Posterior vena cava (tissue), 2 donors: Measurements from ENCODE around the gene GOSR1. TPM values are rescaled to one million over a fixed set of nuclear protein-coding genes. Genes with fewer than 3 reads are reported as not detected.
"Not testable (repeated sequence)": the region's sequence is repeated elsewhere in the genome, so short reads cannot be mapped to it uniquely, and the experiment has no call there.

Experiments used
- DNase-seq: peaks from one replicate; pipeline ENCODE4 v3.0.0-alpha.2; 2020; ENCODE audit warnings: low spot score
- intact Hi-C, 2 donors: fragments of 100-400 bp; cut with DNase I; formaldehyde crosslinking; loops; one replicate each; pipeline versions ENCODE4 v1.14.1 to v1.14.2; 2022 to 2023
- total RNA-seq, 2 donors: library from RNA; stranded (reverse); fragmentation: NEBNext Ultra II Directional; extraction: Animal tissue kit (Norgen Biotek cat#: 25700); gene quantifications; one replicate each; pipeline ENCODE4 v1.2.1, GENCODE V29; 2021
- donor health status: DM: yes; HTN: yes; CAD: no.
- donor health status: DM: yes; HTN: yes; CAD: no.

Gene GOSR1
- total RNA-seq, 2 donors from 2014 or later, result 40.1 to 43.7 TPM

DNA sequence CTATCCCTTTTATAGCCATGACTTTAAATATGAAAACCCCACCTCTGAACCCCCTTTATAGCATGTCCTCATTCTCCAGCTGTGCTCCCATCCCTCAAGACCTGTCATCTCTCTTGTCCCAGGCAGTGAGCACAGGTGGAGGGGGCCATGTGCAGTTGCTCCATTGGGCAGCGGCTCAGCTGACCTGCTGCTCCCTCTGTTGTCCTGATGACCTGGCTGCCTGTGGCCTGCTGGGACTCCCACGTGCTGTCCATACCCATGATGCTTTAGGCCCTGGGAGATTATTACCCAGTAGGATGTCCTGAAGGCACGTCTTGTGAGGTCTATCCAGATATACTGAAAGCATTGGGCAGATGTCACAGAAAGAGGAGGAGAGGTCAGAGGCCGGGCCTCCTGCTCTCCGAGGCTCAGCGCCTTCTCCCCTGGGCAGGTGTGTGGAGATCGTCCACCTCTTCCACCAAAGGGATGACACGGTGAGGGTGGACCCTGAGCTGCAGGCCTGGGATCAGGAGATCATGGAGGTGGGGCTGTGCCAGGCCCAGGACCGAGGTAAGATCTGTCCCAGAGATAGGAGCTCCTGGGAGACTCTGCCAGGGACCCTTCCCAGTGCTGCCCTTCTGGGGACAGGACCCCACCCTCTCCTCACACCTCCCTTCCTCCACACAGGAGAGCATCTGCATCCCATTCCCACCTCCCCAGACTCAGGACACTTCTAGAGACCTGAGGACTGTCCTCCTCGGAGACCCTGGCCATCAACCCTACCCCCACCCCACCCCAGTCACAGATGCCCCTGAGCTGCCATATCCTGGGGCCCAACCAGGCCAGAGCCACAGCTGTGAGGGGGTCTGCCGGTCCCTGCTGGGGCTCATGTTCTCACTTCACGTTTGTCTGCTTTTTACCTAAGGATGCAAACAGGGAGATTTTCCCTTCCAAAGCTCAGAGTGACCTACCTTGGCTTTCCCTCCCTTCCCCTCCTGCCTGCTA, 58.0 kb downstream of the GOSR1 start:
- intact Hi-C loops, result no loop called here
- no peak for DNase-seq

DNA sequence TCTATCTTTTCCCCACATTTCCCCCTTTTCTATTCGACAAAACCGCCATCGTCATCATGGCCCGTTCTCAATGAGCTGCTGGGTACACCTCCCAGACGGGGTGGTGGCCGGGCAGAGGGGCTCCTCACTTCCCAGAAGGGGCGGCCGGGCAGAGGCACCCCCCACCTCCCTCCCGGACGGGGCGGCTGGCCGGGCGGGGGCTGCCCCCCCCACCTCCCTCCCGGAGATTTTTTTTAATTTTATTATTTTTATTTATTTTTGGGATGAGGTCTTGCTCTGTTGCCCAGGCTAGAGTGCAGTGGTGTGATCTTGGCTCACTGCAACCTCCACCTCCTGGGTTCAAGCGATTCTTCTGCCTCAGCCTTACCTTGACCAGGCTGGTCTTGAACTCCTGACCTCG, 59.6 kb downstream of the GOSR1 start:
- intact Hi-C loops, DNase-seq: not testable (repeated sequence)

DNA sequence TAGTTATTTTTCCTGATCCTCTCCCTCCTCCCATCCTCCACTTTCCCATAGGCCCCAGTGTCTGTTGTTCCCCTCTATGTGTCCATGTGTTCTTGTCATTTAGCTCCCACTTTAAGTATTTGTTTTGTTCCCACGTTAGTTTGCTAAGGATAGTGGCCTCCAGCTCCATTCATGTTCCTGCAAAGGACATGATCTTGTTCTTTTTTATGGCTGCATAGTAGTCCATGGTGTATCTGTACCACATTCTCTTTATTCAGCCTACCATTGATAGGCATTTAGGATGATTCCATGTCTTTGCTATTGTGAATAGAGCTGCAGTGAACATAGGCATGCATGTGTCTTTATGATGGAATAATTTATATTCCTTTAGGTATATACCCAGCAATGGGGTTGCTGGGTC, 60.5 kb downstream of the GOSR1 start:
- intact Hi-C loops, DNase-seq: not testable (repeated sequence)

DNA sequence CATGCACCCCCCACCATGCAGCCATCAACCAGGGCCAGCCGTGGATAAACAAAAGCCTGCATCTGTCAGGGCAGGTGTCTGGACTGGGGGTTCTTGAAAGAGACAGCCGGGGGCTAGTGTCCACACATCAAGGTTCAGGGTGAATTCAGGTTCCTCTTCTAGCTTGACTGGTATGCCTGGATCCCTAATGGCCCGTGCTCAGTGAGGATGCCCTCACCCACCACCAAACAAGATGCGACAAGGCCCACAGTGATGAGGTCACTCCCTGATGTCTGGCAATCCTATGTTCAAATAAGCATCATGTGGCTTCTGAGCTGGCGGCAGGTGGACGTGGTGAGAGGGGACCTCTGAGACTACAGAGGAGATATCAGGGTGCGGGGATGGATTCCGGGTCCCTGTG, 64.6 kb downstream of the GOSR1 start:
- intact Hi-C loops, result no loop called here
- DNase-seq, result no peak

DNA sequence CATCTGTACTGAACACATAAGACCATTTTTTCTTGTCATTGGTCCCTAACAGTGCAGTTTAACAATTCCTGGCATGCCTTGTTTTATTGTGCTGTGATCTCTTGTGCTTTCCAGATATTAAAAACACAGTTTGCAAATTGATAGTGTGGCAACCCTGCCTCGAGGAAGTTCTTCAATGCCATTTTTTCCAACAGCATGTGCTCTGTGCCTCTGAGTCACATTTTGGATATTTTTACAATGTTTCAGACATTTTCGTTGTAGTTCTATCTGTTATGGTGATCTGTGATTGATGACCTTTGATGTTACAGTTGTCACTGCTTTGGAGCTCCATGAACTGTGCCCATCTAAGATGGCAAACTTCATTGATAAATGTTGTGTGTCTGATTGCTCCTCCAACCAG, 66.2 kb downstream of the GOSR1 start:
- no peak for DNase-seq
- intact Hi-C loops, result no loop called here

DNA sequence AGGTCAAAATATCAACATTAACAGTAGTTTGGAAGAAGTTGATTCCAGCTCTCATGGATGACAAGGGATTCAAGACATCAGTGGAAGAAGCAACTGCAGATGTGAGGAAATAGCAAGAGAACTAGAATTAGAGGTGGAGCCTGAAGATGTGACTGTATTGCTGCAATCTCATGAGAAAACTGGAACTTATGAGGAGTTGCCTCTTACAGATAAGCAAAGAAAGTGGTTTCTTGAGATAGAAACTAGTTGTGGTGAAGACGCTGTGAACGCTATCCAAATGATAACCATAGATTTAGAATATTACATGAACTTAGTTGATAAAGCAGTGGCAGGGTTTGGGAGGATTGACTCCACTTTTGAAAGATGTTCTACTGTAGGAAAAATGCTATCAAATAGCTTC, 67.8 kb downstream of the GOSR1 start:
- intact Hi-C loops, result no loop called here
- DNase-seq, result no peak

DNA sequence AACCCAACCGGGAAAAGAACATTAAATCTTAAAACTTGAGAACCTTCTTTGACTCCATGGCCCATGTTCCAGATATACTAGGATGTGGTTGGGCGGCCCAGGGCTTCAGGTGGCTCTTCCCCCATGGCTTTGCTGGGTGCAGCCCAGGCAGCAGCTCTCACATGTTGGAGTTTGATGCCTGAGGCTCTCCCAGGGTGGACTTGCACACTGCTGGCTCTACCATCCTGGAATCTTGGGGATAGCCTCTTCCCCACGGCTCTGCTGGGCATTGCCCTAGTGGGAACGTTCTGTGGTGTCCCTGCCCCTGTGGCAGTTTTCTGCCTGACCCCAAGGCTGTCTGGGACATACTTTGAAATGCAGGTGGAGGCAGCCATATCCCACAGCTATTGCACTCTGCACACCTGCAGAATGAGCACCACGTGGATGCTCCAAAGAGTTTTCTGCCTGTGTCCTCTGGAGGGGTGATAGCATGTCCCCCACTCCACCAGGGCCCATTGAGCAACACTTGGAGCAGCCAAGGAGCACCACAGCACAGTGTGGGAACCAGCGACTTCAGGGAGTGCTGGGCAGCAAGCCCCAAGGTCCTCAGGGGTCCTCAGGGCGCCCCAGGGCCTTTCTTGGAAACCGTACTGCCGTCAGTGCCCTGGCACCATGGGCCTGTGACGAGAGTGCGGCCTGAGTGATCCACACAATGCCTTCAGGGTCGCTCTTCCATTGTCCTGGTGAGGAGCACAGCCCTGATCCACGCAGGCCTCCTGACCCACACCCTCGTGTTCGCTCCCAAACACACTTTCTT, 70.8 kb downstream of the GOSR1 start:
- DNase-seq, result no peak
- intact Hi-C loops, result no loop called here

DNA sequence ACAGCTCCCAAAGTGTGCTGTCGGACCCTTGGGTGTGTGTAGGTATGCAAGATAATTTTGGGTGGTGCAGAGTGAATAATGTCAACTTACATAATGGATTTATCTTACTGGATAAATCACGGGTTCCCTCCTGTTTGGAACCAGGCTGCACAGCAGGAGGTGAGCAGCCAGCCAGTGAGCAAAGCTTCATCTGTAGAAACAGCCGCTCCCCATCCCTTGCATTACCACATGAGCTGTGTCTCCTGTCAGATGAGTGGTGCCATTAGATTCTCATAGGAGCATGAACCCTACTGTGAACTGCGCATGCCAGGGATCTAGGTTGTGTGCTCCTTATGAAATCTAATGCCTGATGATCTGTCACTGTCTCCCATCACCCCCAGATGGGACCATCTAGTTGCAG, 72.0 kb downstream of the GOSR1 start:
- DNase-seq, intact Hi-C loops: not testable (repeated sequence)

DNA sequence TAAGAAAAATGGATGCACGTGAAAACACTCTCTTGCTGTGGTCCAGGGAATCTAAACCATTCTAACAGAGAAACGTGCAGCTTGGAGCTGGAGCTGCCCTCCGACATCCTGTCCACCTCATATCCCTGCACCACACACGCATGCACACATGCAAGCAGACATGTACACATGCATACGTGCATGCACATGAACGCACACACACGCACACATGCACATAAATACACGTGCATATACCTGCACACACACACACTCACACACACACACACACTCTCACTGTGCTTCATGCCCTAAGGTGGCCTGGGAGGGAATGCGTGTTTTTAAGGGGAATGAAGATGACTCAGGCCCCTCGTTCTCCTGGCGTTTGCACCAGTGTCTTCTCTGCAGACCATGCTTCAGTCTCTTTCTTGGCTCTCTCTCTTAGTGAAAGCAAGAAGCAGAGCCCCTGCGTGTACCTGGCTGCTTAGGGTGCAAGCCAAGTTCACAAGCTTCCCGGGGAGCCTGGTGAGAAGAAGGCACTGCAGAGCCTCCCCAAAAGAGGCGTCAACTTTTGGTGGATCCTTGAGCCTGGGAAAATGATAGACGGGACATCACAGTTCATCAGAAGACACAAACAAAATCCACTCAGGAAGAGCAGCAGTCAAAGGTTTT, 72.8 kb downstream of the GOSR1 start:
- no peak for DNase-seq
- intact Hi-C loops, result no loop called here

DNA sequence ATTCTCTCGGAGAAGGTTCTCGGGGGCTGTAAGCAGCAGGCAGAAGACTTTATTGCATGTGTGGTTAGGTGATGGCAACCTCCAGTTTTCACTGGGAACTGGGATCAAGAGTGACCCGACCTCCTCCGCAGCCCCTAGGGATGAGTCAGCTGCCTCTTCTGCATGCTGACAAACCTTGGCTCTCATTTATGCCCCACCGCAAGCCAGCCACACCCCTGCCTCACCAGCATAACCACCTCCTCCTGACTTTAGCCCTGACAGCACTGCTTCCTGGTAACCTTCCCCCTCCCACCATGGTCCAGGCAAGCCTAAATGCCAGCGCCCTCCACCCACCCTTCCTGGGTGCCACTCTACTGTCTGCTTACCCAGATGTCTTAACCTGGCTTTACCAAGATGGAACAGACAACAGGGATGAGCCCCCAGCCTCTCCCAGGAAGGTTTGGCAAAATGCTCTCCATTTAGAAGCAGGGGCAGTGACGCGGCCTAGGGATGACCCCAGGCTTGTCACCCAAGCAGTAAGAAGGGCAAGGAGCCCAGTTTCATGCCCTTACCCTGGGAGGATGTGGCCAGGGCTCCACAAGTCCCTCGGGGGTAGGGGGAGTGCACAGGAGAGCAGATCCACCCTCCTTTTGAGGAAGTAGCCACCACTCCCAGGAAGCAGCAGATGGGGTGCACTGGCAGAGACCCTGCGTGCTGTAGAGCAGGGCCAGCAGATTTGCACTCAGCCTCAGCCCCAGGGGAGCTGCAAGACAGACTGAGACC, 73.5 kb downstream of the GOSR1 start:
- intact Hi-C loops, result no loop called here
- DNase-seq, result no peak

DNA sequence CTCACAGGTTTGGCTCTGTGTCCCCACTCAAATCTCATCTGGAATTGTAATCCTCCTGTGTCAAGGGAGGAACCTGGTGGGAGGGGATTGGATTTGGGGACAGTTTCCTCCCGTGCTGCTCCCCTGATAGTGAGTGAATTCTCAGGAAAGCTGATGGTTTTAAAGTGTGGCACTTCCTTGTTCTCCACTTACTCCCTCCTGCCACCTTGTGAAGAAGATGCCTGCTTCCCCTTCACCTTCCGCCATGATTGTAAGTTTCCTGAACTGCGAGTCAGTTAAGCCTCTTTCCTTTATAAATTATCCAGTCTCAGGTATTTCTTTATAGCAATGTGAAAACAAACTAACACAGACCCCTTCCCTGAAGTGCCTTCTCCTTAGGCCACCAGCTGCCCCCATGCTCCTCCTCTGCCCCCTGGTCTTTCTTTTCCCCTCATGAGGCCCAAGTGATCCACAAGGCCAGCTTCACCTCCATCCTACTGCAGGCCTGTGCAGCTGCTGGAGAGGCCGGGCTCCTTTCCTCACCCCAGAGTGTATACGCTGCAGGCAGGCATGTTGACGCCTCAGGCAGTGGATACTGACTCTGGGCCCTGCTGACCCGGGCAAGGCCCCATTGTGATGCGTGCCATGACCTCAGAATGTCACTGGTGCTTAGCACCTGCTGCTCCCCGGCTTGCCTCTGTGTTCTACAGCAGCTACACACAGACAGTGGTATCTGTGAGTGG, 74.2 kb downstream of the GOSR1 start:
- DNase-seq, intact Hi-C loops: not testable (repeated sequence)

DNA sequence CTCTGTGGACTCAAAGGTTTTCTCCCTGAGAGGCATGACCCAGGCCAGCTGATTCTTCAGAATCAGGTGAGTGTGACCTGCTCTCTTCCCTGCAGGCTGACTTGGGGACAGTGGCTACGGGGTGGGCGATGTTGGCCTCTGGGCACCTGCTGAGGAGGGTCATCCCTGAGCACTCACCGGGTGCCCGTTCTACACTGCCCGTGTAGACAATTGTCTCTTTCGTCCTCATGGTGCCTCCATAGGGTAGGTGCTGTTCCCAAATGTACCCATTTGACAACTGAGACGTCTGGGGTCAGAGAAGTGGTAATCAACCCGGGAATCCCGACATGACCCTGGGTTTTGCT, 74.8 kb downstream of the GOSR1 start:
- intact Hi-C loops, result no loop called here
- no peak for DNase-seq

DNA sequence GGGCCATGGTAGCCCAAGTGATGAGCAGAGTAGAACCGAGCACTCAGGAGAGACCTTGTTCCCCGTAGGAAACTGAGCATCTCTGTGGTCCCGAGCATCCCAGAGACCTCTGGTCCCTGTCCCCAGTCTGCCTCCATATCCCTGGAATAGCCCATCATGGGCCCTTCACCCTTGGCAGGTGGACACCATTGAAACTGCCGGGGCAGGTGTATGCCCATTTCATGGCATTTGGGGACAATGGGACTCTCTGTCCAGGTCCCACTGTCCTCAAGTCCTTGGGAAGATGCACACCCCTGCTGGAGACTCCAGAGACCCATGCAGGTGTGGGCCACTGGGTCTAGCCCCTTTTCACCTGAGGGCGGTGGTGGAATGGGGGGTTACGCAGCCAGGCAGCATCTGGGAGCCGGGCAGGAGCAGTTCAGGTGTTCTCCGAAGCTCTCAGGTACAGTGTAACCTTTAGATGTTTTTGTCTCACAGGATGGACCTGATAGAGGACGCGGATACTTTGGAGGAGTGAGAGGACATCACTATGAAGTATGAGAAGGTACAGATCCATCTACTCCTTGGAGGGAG, 75.9 kb downstream of the GOSR1 start:
- DNase-seq, result no peak
- intact Hi-C loops, result no loop called here

DNA sequence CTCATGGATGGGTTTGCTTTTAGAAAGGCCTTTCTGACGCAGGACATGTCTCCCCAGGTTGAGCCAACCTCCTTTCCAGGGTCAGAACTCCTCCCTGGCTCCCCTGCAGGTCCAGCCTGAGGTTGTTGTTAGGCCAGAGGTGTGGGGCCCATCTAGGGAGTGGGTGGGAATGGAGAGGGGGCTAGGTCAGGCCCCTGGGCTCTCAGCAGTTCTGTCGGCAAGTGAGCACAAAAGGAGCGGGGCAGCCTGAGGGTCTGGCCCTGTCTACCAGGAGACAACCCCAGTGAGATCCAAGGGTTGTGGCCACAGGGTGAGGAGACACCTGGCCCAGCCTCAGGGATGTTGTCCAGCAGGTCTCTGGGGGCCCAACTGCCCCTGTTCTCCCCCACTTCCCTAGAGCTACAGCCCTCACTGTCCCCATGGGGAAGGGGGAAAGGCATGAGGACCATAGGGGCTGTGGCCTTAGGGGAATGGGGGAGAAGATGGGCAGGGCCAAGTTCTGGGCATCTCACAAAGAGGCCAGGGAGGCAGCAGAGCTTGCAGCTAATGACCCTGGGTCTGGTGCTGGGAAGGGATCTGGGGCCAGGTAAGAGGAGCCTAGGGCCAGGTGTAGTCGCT, 76.7 kb downstream of the GOSR1 start:
- intact Hi-C loops, DNase-seq: not testable (repeated sequence)

DNA sequence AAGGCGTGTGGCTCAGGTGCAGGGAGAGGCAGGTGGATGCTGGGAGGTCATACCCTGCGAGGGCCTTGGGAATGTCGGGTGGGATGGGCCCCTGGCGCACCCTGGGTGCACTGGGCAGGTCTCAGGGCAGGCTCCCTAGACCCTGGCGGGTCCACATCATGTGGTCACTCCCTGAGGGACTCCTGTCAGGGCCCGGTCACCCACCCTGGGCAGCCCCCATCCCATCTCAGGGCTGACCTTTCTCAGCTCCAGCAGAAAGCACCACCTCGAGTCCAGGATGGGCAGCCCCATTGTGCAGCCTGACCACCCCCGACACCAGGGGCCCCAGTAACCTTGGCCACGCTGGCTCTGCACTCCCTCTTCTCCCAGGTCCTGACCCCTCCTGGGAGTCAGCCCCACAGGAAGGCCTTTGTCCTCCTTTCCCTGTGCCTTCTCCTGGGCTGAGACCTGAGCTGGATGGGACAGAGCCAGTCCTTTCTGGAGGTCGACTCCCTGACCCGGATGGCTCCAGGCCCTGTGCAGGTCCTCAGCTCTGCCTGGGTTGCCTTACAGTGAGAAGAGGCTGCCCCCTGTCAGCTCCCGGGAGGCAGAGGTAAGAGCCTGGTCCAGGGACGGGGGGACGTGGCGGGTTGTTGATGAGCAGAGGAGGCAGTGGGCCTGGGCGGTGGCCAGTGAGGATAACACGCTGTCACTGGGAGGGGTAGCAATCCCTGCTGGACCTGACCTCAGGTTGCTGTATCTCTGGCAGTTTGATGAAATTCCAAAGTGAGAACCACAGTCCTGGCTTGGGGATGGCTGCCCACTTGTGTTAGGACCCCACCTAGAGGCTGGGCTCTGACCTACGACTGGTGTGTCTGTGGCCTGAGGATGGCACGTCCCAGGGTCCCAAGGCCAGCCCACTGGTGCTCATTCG, 77.9 kb downstream of the GOSR1 start:
- intact Hi-C loops, result no loop called here
- DNase-seq, result peak; percentile 71

DNA sequence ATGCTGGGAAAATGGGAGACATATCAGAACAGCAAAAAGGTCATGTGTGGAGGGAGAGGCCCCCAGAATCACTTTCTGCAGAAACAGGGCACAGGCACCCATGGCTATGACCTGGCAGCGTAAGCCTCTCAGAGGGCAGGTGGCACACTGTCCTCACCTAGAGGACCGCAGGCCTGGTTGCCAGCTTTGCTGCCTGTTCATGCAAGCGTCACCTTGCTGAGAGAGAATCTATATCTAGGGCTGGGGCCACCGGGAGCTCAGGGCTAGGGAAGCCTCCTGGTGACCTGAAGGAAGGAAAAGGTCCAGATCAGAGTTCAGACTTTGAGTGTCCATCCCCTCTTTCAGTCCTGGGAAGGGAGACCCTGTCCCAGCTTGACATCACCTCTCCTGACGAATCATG, 78.7 kb downstream of the GOSR1 start:
- DNase-seq, result no peak
- intact Hi-C loops, result no loop called here
